Hepatocyte (in vitro differentiated cells): ENCODE results near the gene SSU72.

Experiments used
- CTCF ChIP-seq: fragments of 200-600 bp; sonication (generic); IDR thresholded peaks from 2 replicates; pipeline ENCODE4 v1.5.1; 2016; ENCODE audit warnings: antibody characterized with exemption, mild to moderate bottlenecking; ENCODE audit not compliant: poor library complexity
- EZH2 ChIP-seq: fragments of 200-600 bp; sonication (generic); IDR thresholded peaks from 2 replicates; pipeline ENCODE4 v1.6.1; 2016; ENCODE audit warnings: antibody characterized with exemption, mild to moderate bottlenecking, borderline replicate concordance

- TF ChIP-seq CTCF (no peak), EZH2 (no peak)
These were observed 41.6 kb upstream of the SSU72 start for GRCh38 chr1:1616045-1616790.
